ENCODE data around the gene CTAGE15.
"Not testable (repeated sequence)": the region's sequence is repeated elsewhere in the genome, so short reads cannot be mapped to it uniquely, and the experiment has no call there.

DNA sequence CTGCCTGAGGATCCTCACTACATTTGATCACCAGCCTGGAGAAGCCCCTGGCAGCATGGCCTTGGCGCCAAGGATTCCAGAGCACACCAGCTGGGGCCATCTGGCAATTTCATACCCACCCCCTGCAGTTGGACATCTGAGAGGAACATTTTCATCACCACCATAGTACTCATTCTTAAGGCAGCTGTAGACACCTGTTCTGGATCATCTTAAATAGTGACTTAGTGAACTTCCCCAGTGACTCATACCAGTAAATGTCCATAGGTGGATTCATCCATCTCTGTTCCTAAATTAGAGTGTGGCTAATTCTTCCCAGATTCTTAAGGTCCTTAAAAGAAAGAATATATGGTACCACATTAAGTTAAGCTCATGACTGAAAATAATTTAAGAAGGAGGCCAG lies 45.6 kb downstream of the CTAGE15 start:
- TF ChIP-seq, protein P1, sequence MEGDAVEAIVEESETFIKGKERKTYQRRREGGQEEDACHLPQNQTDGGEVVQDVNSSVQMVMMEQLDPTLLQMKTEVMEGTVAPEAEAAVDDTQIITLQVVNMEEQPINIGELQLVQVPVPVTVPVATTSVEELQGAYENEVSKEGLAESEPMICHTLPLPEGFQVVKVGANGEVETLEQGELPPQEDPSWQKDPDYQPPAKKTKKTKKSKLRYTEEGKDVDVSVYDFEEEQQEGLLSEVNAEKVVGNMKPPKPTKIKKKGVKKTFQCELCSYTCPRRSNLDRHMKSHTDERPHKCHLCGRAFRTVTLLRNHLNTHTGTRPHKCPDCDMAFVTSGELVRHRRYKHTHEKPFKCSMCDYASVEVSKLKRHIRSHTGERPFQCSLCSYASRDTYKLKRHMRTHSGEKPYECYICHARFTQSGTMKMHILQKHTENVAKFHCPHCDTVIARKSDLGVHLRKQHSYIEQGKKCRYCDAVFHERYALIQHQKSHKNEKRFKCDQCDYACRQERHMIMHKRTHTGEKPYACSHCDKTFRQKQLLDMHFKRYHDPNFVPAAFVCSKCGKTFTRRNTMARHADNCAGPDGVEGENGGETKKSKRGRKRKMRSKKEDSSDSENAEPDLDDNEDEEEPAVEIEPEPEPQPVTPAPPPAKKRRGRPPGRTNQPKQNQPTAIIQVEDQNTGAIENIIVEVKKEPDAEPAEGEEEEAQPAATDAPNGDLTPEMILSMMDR (IDR thresholded peaks at IDR 0.05; ENCODE audit: poor library complexity, severe bottlenecking), result not testable (repeated sequence)
- TF ChIP-seq EP300 (conservative IDR thresholded peaks at IDR 0.05; ENCODE audit: poor library complexity, severe bottlenecking); EZH2 (IDR thresholded peaks at IDR 0.05; ENCODE audit: borderline replicate concordance, insufficient read depth, low read length, poor library complexity, severe bottlenecking); RAD21 (conservative IDR thresholded peaks at IDR 0.05); SMC3 (conservative IDR thresholded peaks at IDR 0.05; ENCODE audit: poor library complexity): not testable (repeated sequence)
- TF ChIP-seq, protein P2, sequence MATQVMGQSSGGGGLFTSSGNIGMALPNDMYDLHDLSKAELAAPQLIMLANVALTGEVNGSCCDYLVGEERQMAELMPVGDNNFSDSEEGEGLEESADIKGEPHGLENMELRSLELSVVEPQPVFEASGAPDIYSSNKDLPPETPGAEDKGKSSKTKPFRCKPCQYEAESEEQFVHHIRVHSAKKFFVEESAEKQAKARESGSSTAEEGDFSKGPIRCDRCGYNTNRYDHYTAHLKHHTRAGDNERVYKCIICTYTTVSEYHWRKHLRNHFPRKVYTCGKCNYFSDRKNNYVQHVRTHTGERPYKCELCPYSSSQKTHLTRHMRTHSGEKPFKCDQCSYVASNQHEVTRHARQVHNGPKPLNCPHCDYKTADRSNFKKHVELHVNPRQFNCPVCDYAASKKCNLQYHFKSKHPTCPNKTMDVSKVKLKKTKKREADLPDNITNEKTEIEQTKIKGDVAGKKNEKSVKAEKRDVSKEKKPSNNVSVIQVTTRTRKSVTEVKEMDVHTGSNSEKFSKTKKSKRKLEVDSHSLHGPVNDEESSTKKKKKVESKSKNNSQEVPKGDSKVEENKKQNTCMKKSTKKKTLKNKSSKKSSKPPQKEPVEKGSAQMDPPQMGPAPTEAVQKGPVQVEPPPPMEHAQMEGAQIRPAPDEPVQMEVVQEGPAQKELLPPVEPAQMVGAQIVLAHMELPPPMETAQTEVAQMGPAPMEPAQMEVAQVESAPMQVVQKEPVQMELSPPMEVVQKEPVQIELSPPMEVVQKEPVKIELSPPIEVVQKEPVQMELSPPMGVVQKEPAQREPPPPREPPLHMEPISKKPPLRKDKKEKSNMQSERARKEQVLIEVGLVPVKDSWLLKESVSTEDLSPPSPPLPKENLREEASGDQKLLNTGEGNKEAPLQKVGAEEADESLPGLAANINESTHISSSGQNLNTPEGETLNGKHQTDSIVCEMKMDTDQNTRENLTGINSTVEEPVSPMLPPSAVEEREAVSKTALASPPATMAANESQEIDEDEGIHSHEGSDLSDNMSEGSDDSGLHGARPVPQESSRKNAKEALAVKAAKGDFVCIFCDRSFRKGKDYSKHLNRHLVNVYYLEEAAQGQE (IDR thresholded peaks at IDR 0.05; ENCODE audit: borderline replicate concordance), result not testable (repeated sequence)
